Mucosa of rectum (tissue), 2 donors: ENCODE measurements around the gene LPCAT3.

ENCODE experiments used
- H3K27ac ChIP-seq, 2 donors: one replicate each; pipeline ENCODE4 v1.7.0; 2013; ENCODE audit warnings: inconsistent platforms in 2 of 2, low read depth in 2 of 2, low read length in 2 of 2
- H3K27me3 ChIP-seq, 2 donors: one replicate each; pipeline ENCODE4 v1.7.0; 2013; ENCODE audit warnings: low read length in 2 of 2; ENCODE audit not compliant: control insufficient read depth in 2 of 2, insufficient read depth in 2 of 2
- H3K36me3 ChIP-seq, 2 donors: one replicate each; pipeline ENCODE4 v1.7.0; 2013; ENCODE audit warnings: low read length in 2 of 2; ENCODE audit not compliant: control insufficient read depth in 2 of 2, insufficient read depth in 2 of 2
- H3K4me1 ChIP-seq, 2 donors: one replicate each; pipeline ENCODE4 v1.7.0; 2013; ENCODE audit warnings: low read length in 2 of 2, mild to moderate bottlenecking in 1 of 2; ENCODE audit not compliant: control insufficient read depth in 2 of 2, insufficient read depth in 2 of 2
- H3K4me3 ChIP-seq, 2 donors: one replicate each; pipeline ENCODE4 v1.7.0; 2013; ENCODE audit warnings: low read length in 2 of 2
- H3K9ac ChIP-seq, 2 donors: one replicate each; pipeline ENCODE4 v1.7.0; 2013; ENCODE audit warnings: low read length in 2 of 2, low read depth in 1 of 2, mild to moderate bottlenecking in 1 of 2
- H3K9me3 ChIP-seq, 2 donors: one replicate each; pipeline ENCODE4 v1.7.0; 2013; ENCODE audit warnings: low read length in 2 of 2; ENCODE audit not compliant: control insufficient read depth in 2 of 2
- donor health status: healthy.
- donor health status: Normal muscosa, but diverticular disease.

LPCAT3 gene

GRCh38 chr12:6932766-6933165 is 85.5 kb downstream of the LPCAT3 start:
- no peak overlapping the region for H3K4me3 ChIP-seq
- no peaks in the 10 kb centered on the region for H3K9me3 ChIP-seq
- H3K9ac ChIP-seq = no peak overlapping the region
- H3K27me3 ChIP-seq = no peaks in the 10 kb centered on the region
- H3K27ac ChIP-seq = no peak overlapping the region
- peaks cover 29 to 38% of the 10 kb centered on the region in 2 donors for H3K4me1 ChIP-seq
- peaks cover 0 to 27% of the 10 kb centered on the region in 2 donors for H3K36me3 ChIP-seq

DNA sequence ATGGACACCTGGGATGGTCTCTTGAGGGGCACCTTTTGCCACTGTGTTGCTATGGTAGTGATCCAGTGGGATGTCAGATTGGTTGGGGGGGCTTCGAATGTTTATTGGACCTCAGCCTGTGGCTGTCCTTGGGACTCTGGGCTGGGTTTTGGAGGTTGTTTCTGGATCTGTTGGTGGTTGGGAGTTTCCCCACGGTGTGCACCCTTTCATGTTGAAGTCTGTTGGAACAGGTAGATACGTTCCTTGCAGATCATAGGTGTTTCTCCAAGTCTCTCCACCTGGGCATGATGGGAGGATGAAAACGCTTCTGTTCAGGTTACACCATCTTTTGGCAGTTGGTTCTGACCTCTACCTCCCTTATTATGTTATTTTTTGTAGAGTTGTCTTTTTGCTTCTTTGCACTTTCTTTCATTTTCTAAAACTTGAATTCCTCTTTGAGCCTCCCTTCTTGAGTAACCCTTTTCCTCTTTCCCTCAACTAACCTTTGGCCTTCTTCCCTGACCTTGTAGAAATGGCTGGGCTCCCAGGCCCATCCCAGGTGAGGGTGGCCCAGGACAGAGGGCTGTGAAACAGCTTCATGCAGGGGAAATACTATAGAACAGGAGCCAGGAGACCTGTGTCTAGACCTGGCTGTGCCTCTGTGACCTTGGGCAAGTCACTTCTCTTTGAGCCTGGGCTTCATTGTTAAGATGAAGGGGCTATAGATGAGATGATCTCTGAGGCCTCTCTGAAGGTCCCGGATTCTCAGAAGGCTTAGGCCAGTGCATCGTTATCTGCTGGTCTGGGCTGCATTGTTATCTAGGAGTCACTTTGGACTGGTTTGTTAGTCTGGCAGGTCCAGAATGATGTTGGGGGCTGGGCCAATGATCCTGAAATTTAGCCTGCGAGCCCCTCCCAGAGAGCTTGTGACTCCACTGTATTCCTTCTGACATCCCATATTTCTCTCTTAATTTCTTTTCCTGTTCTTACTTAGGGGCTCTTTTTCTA is 88.5 kb downstream of the LPCAT3 start:
- peaks cover 43 to 52% of the 10 kb centered on the region in 2 donors for H3K4me1 ChIP-seq
- H3K27me3 ChIP-seq = no peaks in the 10 kb centered on the region
- H3K4me3 ChIP-seq = peak overlapping the region; percentile 81 to 88
- H3K27ac ChIP-seq = peak overlapping the region; percentile 80 to 83
- no peaks in the 10 kb centered on the region for H3K9me3 ChIP-seq
- peak overlapping the region; percentile 71 to 84 for H3K9ac ChIP-seq
- H3K36me3 ChIP-seq = peaks cover 0 to 15% of the 10 kb centered on the region in 2 donors

GRCh38 chr12:6928703-6929407 is 89.4 kb downstream of the LPCAT3 start:
- Histone ChIP-seq H3K9ac (peak overlapping the region; percentile 71 to 84), H3K27ac (peak overlapping the region; percentile 80 to 83), H3K4me1 (peaks cover 49 to 53% of the 10 kb centered on the region in 2 donors), H3K4me3 (peak overlapping the region; percentile 81 to 88), H3K36me3 (peaks cover 0 to 6% of the 10 kb centered on the region in 2 donors), H3K9me3 (no peaks in the 10 kb centered on the region), H3K27me3 (no peaks in the 10 kb centered on the region)

DNA sequence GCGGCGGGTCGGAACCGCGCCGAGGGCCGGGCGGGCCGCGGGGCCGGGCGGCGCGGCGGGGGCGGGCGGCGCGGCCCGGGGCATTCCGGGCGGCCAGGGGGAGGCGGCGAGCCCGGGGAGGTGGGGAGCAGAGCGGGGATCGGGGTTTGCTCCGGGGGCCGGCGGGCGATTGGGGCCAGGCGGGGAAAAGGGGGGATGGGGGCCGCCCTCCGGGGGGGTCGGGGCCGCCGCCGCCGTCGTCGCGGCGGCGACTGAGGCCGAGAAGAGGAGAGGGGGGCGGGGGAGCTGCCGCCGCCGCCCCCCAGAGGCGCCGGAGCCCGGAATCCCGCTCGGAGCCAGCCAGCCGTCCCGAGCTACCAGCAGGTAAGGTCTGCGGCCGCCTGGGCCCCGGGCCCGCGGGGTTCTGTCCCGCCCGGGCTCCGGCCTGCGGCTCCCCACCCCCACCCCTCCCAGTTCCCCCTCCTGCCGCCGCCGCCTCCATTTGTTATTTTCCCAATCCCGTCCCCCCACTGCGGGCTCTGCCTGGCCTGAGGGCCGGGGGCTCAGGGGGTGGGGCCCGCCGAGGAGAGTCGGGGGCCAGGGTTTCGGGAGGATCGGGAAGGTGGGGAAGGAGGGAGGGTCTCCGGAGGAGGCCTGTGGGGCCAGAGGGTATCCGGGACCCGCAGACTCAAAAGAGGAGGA is 90.1 kb downstream of the LPCAT3 start:
- Histone ChIP-seq H3K4me1 (peaks cover 46 to 53% of the 10 kb centered on the region in 2 donors), H3K36me3 (no peaks in the 10 kb centered on the region), H3K9me3 (no peaks in the 10 kb centered on the region), H3K27me3 (no peaks in the 10 kb centered on the region), H3K27ac (peak overlapping the region; percentile 80 to 83), H3K9ac (peak overlapping the region; percentile 71 to 84), H3K4me3 (peak overlapping the region; percentile 81 to 88)

DNA sequence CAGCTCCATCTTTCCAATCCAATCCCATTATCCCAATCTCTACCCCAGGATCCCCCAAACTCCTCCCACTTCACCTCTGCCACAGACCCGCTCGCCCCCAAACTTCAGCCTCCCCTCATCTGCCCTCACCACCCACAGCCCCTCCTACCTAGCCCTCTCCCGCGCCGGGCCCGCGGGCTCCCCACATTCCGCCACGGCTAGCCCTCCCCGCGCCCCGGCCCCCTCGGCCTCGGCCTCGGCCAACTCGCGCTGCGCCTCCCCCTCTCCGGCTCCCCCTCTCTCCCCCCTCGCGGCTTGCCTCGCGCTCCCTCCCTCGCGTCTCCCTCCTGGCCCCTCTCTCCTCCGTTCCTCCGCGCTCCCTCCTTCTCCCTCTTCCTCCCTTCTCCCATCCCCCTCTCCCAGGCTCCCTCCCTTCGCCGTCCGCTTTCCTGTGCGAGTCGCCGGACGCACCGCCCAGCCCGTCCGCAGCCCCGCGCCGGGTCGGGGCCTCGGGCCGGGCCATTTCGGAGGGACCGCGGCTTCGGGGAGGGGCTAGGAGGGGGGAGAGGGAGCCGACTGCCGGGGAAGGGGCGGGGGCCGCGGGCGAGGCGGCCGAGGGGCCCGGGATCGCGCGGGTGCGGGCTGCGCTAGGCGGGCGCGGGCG is 90.8 kb downstream of the LPCAT3 start, which contains the start of gene ATN1:
ATN1 (plus strand) TSS at position 581 of the 643 bp plus-strand sequence. CDS start 6,043 bp downstream, outside the sequence.
- H3K27ac ChIP-seq = peak within 1 kb of the TSS; percentile 82 to 91
- no peaks in the 10 kb centered on the region for H3K27me3 ChIP-seq
- H3K9ac ChIP-seq = peak within 1 kb of the TSS; percentile 81 to 84
- no peaks in the 10 kb centered on the region for H3K36me3 ChIP-seq
- peaks cover 45 to 55% of the 10 kb centered on the region in 2 donors for H3K4me1 ChIP-seq
- no peaks in the 10 kb centered on the region for H3K9me3 ChIP-seq
- peak within 1 kb of the TSS; percentile 81 to 88 for H3K4me3 ChIP-seq
